Germinal center (tissue), 1 donor: Measurements from ENCODE around the gene MT4.
"Not testable (repeated sequence)": the region's sequence is repeated elsewhere in the genome, so short reads cannot be mapped to it uniquely, and the experiment has no call there.

Experiments used
- DNase-seq: peaks from one replicate; pipeline ENCODE4 v3.0.0; 2012; ENCODE audit warnings: mixed read lengths, low spot score

The MT4 gene

DNA sequence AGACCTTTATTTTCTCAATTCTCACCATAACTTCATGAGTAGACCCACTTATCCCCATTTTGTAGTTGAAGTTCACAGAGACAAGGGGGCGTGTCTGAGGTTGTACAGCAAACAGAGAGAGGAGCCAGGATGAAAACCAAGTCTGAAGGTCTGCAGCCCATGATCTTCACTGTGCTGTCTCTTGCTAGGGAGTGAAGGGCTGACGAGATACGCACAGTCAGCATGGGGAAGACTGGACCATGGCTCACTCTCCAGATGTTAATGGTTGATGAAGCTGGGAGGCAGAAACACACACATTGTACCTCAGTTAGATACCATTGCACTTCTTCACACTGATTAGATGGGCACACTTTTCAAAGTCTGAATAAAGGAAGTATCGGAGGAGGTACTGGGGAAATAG lies 5.8 kb upstream of the MT4 start:
- DNase-seq = no peak

DNA sequence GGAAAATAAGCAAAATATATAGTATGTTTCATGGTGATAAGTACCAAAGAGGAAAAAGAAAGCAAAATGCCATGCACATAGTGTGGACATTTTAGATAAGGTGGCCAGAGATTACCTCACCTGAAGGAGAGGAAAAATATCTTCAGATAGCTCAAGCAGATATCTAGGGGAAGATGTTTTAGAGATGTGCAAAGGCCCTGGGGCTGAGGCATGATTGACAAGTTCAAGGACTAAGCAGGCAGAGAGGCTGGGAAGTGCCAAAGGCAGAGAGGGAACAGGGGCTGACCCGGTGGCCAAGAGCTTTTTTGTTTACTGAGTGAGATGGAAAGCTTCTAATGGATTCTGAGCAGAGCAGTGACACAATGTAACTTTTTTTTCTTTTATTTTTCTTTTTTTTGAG lies 4.4 kb upstream of the MT4 start:
- DNase-seq = no peak

DNA sequence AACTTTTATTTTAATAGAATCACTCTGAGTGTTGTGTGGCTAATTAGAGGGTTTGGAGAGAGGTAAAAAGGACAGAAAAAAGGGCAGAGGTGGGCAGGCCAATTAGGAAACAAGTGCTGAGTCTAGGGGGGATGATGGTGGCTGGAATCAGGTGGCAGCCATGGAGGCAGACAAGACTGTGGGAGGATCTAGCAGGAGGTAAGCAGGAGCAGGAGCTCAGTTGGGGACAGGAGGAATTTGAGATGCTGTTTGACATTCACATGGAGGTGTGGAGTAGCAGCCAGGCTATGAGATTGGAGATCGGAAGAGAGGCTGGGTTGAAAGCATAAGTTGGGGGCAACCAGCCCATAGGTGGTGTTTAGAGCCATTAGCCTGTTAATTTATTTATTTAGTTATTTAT lies 3.7 kb upstream of the MT4 start:
- DNase-seq = no peak

DNA sequence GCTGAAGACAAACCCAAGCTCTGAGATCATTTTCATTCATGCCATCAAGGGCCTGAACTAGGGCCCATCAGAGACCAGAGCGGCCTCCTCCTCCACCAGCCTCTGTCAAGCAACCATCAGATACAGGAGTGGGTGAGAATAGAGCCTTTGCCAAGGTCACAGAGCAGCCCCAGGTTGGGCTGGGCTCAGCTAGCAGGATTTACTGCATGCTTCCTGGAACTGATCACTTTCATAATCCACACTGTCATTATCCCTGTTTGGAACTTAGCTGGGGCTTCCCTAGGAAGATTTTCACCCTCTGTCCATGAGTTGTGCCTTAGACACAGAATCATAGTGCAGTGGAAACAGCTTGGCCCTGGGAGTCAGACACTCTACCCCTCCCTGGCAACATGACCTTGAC lies 5.1 kb downstream of the MT4 start:
- no peak for DNase-seq

DNA sequence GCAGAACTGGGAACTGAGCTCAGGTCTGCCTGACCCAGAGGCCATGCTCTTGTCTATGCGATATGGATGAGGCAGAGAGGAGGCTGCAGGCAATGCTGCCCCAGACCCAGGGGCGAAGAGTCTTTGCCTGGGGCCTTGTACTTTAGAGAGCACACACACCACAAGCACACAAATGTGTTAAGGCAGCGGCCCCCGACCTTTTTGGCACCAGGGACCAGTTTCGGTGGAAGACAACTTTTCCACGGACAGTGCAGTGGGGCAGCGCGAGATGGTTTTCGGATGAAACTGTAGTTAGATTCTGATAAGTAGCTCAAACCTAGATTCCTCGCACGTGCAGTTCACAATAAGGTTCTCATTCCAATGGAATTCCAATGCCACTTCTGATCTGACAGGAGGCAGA lies 6.7 kb downstream of the MT4 start:
- no peak for DNase-seq

DNA sequence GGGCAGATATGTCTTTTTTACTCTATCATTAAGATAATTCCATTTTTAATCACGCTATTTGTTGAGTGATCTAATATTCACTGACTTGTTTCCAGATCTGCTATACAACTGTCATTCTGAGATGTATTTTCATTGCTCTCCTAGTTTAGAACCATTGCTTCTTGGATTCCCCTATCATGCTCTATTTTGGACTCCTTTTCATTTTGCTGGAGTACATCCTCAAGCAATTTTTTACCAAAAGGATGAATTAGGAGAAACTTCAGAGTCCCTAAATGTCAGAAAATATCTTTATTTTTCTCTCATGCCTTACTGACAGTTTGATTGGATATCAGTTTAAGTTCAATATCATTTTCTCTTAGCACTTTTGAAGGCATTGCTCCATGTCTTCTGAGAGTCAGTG lies 9.8 kb downstream of the MT4 start:
- no peak for DNase-seq

DNA sequence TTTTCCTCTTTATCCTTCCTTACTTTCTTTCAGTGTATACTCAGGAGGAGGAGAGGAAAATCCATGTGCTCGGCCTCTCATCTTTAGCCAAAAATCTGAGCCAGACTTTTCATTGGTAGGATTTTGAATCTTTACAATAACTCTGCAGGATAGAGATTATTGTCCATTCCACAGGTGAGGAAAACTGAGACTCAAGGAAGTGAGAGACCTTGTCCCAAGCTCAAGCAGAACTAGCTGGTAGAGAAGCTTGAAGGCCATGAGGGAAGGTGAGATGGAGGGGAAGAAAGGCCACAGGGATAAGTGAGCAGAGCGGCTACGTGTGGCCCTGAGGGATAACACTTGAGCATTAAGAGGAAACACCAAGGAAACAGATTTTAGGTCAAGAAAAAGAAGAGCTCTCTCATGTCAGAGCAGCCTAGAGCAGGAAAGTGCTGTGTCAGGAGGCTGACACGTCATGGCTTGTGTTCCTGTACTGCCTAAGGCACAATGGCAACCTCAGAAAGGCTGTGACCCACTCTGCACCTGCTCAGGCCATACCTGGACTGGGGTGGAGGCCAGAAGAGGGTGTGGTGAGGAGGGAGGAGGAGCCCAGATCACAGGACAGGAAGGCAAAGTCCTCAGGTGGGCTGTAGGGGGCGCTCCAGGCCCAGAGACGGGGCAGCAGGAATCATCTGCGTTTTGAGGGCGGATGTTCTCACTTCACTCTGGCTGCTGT lies 11.9 kb downstream of the MT4 start:
- DNase-seq = peak; percentile 71

DNA sequence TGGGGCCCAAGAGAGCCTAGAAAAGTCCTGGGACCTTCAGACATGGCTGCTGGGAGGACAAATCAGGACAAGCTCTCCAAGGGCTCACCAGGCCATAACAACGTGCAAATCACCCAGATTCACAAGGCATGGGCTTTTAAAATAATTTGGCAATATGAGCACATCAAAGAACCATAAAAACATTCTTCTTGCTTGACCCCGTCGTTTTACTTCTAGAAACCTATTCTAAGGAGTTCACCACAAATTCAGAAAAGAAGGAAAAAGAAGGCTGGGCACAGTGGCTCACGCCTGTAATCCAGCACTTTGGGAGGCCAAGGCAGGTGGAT lies 12.4 kb downstream of the MT4 start:
- no peak for DNase-seq

DNA sequence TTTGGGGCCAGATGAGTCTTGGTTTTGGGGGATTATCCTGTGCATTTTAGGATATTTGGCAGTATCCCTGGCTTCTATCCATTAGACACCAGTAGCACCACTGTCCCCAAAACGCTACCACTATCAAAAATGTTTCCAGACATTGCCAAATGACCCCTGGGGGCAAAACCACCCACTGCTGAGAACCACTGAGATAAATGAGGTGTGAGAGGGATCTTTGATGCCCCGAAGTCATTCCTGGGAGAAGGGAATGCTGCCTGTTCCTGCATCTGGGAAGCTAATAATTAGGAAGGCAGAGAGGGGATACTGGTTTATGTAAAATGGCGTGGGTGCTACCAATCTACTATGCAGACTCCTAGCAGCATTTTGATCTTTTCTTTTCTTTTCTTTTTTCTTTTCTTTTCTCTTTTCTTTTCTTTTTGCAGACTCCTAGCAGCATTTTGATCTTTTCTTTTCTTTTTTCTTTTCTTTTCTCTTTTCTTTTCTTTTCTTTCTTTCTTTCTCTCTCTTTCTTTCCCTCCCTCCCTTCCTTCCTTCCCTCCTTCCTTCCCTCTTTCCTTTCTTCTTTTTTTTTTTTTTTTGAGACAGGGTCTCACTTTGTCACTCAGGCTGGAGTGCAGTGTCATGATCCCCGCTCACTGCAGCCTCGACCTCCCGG lies 15.6 kb downstream of the MT4 start:
- DNase-seq = no peak

DNA sequence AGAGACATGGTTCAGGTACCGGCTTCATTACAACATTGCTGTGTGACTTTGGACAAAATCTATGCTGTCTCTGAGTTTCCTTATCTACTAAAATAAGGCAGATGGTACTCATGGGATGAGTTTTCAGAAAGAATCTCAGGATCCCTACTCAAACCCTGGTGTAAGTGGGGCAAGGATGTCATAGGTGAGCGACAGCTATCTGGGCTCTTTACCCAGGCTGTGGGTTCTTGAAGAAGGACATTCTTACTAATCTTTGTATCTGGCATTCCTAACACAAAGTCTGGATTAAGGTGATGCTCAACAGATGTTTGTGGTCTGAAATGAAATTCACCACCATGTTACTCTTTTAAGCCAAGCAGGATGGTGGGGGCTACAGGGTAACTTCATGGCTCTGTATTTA lies 18.0 kb downstream of the MT4 start:
- not testable (repeated sequence) for DNase-seq

DNA sequence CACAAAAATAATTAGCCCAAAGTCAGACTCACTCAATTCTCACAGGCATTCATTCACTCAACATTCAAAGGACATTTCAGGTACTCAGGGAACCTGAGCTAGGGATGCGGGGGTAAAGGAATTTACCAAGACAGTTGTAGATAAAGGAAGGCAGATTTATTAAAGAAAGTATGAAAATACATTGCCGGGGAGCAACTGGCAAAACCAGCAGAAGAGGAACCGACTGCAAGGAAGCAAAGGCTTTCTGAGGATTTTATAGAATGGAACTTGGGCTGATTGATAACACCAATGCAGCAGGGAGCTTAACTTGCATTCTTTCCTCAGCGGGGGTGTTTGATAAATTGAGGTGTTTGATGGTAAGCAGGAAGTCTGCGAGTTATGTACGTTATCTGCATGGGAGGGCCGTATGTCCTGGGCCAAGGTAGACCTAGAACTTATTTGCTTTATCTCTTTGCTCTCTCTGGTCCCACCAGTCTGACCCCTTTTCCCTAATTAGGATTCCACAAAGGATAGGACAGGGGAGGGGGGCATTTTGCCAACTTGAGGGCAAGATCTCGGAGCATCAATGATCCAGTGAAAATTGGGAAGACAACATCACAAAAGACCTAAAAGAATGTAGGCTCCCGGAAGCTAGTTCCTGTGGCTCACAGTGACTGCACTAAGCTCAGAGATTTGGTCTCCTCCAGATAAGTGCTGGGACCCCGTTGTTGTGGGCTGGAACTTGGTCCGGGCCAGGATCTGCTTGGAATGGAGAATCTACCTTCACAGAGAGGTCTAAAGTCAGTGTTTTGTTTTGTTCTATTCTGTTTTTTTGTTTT lies 18.7 kb downstream of the MT4 start:
- no peak for DNase-seq

DNA sequence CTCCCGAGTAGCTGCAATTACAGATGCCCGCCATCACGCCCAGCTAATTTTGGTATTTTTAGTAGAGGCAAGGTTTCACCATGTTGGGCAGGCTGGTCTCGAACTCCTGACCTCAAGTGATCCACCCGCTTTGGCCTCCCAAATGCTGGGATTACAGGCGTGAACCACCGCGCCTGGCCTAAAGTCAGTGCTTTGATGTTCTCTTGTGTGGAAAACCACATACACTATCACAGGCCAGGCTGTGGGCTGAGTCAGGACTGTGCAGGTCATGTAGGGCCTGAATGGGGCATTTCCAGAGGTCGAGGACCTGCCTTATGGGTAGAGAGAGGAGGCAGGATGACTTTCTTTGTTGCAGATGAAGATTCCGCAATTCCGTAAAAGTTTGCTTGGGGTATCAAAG lies 19.4 kb downstream of the MT4 start:
- no peak for DNase-seq

DNA sequence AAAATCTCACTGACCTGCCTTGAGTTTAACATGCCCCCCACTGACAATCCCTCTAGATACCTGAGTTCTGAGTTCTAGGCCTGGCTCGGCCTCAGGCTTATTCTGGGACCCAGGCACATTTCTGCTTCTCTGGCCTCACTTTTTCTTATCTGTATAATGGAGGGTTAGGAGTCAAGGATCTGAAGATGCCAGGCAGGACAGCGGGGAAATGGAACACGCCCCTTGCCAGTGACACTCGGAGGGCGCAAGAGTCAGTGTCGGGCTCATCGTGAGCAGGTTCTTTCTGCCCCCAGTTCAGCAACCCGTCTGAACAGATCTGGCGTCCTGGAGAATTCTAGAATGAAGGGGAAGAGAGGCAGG lies 23.9 kb downstream of the MT4 start:
- DNase-seq = no peak

DNA sequence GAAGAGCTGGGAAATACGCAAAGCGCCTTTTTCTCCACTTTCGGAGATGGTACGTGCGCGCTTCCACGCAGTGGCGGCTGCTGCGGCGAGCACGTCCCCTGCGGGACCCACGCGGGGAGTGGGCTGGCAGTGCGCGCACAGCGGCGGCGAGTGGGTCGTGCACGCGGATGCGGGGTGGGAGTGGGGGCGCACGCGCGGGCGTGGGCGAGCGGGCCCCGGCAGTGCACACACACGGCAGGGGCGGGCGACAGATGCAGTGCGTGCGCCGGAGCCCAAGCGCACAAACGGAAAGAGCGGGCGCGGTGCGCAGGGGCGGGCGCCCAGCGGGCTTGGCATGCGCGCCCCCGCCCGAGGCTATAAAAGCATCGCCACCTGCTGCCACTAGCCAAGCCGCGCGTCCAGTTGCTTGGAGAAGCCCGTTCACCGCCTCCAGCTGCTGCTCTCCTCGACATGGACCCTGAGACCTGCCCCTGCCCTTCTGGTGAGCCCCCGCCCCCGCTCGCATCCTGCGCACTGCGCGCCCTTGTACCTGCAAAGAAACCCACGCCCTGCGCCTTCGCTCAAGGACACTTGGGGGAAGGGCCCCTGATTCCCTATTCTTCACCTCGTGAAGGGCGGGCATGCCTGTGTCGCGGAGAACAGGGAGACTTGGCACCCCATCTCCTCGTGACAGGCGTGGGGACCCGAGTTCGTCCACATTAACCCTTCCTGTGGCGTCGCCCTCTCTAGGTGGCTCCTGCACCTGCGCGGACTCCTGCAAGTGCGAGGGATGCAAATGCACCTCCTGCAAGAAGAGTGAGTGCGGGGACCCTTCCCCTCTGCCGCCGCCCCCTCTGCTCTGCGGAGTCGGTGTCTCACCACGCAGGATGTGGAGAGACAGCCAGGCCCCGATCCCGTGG lies 24.5 kb downstream of the MT4 start, which contains the start of gene MT3:
Gene MT3 (plus strand): TSS at position 388 of the 899 bp plus-strand sequence. CDS start 63 bp downstream, at position 451.
- no peak for DNase-seq

DNA sequence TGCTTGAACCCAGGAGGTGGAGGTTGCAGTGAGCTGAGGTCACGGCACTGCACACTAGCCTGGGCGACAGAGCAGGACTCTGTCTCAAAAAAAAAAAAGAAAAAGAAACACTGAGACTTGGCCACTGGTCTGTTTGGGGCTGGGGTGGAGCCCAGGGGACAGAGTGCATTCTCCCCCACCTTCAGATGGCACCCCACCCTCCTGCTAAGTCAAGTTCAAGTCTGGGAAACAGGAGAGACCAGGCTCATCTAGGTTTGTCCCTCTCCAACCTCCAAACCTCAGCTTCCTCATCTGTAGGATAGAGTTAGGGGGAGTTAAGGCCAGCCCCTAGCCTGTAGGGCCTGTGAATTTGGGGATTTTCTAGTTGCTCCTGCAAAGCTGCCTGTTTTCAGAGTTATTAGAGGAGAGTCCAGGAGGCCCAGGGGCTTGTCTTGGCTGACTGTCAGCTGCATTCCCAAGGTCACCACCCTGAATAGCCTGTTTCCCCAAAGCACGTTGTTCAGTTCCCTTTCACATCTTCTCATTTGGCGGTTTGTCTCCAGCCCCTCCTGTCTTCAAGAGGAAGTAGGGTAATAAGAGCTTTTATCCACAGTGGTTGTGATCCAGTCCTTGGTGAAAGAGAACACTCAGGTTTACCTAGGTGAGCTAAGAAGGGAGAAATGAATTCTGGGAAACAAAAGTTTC lies 26.6 kb downstream of the MT4 start:
- DNase-seq = no peak

DNA sequence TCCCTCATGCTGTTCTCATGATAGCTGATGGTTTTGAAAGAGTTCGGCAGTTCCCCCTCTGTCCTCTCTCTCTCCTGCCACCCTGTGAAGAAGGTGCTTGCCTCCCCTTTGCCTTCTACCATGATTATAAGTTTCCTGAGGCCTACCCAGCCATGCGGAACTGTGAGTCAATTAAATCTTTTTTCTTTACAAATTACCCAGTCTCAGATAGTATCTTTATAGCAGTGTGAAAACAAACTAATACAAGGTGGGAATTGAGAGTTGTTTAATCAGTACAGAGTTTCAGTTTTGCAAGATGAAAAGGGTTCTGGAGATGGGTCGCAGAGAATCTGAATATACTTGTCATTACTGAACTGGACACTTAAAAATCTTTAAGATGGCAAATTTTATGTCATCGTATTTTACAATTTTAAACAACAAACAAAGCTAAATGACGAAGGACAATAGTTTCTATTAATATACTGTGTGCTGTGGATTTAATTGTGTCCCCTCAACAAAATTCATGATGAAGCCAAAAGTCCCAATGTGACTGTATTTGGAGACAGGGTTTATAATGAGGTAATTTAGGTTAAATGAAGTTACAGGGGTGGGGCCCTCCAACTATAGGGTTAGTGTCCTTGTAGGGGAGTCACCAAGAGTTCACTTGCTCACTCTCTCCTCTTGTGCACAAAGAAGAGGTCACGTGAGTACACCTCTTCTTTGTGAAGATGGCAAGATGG lies 28.9 kb downstream of the MT4 start:
- DNase-seq = no peak

DNA sequence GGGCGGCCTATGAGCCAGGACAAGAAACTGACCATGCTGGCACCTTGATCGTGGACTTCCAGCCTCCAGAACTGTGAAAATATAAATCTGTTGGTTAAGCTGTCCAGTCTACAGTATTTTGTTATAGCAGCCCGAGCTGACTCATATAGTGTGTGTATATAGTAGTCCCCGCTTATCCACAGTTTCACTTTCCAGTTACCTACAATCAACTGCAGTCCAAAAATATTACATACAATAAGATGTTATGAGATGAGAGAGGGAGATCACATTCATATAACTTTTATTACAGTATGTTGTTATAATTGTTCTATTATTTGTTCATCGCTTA lies 29.4 kb downstream of the MT4 start:
- no peak for DNase-seq

DNA sequence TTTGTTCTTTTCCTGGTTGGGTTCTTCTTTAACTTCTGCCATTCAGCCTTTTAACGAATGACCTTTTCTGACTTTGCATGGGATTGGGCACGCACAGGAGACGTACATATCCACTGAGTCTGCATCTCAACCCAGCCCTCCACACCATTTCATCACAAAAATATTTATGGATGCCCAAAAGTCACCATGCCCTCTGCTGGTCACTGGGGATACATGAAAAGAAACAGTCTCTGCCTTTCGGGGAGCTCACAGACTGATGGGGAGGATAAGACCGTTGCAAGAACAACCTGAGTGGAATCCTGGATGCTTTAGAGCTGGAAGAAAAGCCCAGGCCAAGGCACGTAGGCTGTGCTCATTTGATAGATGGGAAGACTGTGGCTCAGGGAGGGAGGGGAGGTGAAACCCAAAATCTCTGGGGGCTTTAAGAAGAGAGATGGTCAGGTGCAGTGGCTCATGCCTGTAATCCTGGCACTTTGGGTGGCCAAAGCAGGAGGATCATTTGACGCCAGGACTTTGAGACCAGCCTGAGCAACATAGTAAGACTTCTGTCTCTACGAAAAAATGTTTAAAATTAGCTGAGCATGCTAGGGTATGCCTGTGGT lies 35.6 kb downstream of the MT4 start:
- DNase-seq = peak; percentile 46

DNA sequence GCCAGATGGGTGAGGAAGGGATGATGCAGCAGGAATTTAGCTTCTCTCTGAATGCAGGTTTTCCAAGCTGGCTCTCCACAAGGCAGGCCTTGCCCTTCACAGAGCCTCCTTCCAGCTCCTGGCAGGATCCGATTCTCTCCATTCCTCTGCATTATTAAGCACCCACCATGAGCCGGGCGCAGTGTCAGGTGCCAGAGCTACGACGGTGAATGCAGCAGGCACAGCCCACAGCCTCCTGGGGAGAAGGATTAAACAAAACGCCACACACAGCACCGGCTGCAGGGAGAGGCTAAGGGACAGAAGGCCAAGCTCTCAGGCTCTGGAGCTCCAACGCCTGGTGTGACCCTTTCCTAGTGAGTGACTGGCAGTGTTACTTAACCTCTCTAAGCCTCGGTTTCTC lies 36.5 kb downstream of the MT4 start:
- no peak for DNase-seq

DNA sequence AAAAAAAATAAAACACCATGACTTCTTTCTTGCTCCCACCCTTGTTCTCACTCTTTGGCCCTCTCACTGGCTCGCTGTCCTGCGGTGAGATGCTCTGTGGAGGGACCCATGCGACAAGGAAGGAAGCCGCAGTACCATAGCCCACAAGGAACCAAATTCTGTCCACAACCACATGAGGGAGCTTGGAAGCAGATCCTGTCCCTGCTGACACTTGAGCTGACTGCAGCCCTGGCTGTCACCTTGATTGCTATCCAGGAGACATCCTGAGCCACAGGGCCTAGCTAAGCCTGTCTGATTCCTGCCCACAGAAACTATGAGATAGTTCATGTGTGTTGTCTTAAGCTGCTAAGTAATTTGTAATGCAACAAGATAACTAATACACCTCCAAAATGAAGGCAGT lies 38.7 kb downstream of the MT4 start:
- DNase-seq = no peak

DNA sequence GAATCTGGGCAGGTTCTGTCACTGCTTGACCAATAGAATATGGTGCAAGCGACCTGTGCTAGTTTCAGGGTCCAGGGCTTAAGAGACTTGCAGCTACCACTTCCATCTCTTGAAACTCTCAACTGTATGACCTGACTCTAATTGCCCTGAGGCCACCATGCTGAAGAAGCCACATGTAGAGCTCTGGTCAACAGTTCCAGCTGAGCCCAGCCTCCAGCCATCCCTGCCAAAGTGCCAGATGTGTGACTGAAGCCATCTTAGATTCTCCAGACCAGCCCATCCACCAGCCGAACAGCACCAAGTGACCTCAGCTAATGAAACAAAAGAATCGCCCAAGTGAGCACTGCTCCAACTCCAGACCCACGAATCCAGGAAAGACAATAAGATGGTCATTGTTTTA lies 40.1 kb downstream of the MT4 start:
- DNase-seq = no peak
